GM19372 (cell line): ENCODE results near the gene RTN4.
A peak's percentile ranks its signal among the peaks of the same experiment; 100 is the strongest.
"Not testable (repeated sequence)": the region's sequence is repeated elsewhere in the genome, so short reads cannot be mapped to it uniquely, and the experiment has no call there.

Experiments used
- ATAC-seq: cut with Tn5 transposase; IDR thresholded peaks from one replicate; pipeline ENCODE4 v1.9.1; 2021; ENCODE audit warnings: mild to moderate bottlenecking, low read depth, moderate library complexity; ENCODE audit not compliant: unreplicated experiment

Gene RTN4

GRCh38 chr2:55076019-55076418 lies 25.8 kb upstream of the RTN4 start:
- not testable (repeated sequence) for ATAC-seq

GRCh38 chr2:55073000-55073983 lies 23.0 kb upstream of the RTN4 start:
- ATAC-seq: no peak

GRCh38 chr2:55063713-55064323 lies 13.6 kb upstream of the RTN4 start:
- ATAC-seq: no peak

- ATAC-seq: no peak
Measured at GRCh38 chr2:55063226-55063625, 13.0 kb upstream of the RTN4 start.

GRCh38 chr2:55062754-55063153 lies 12.5 kb upstream of the RTN4 start:
- no peak for ATAC-seq

- no peak for ATAC-seq
Measured at GRCh38 chr2:55061523-55062344, 11.5 kb upstream of the RTN4 start.

- ATAC-seq: no peak
Measured at GRCh38 chr2:55059793-55060192, 9.5 kb upstream of the RTN4 start.

- no peak for ATAC-seq
Measured at GRCh38 chr2:55057474-55057873, 7.2 kb upstream of the RTN4 start.

GRCh38 chr2:55056024-55056521 lies 5.8 kb upstream of the RTN4 start:
- no peak for ATAC-seq

GRCh38 chr2:55054106-55054875 lies 4.0 kb upstream of the RTN4 start:
- peak; percentile 18 for ATAC-seq

GRCh38 chr2:55053225-55053624 lies 3.0 kb upstream of the RTN4 start:
- ATAC-seq: not testable (repeated sequence)

- no peak for ATAC-seq
Measured at GRCh38 chr2:55052129-55053061, 2.1 kb upstream of the RTN4 start.

GRCh38 chr2:55051026-55051866 lies 995 bp upstream of the RTN4 start:
- no peak for ATAC-seq

GRCh38 chr2:55049821-55050099 lies 491 bp downstream of the RTN4 start:
- ATAC-seq: no peak

- ATAC-seq: peak; percentile 11
Measured at GRCh38 chr2:55049043-55049820, 1.0 kb downstream of the RTN4 start.

- ATAC-seq: no peak
Measured at GRCh38 chr2:55048508-55049042, 1.7 kb downstream of the RTN4 start.

- ATAC-seq: no peak
Measured at GRCh38 chr2:55047677-55048299, 2.5 kb downstream of the RTN4 start.
